GM21619 (cell line): ENCODE measurements around the gene UPP1.
"Not testable (repeated sequence)": the region's sequence is repeated elsewhere in the genome, so short reads cannot be mapped to it uniquely, and the experiment has no call there.

Experiments used
- ATAC-seq: cut with Tn5 transposase; IDR thresholded peaks from one replicate; pipeline ENCODE4 v1.9.1; 2021; ENCODE audit not compliant: unreplicated experiment

Gene UPP1

GRCh38 chr7:48110868-48111267 is 21.8 kb downstream of the UPP1 start:
- ATAC-seq: no peak

GRCh38 chr7:48111596-48111995 is 22.5 kb downstream of the UPP1 start:
- no peak for ATAC-seq

- no peak for ATAC-seq
These were observed 23.5 kb downstream of the UPP1 start for GRCh38 chr7:48112401-48113165.

GRCh38 chr7:48113275-48113674 is 24.2 kb downstream of the UPP1 start:
- no peak for ATAC-seq

- no peak for ATAC-seq
These were observed 25.1 kb downstream of the UPP1 start for GRCh38 chr7:48114115-48114514.

GRCh38 chr7:48114589-48114988 is 25.5 kb downstream of the UPP1 start:
- ATAC-seq: no peak

GRCh38 chr7:48116043-48116442 is 27.0 kb downstream of the UPP1 start:
- ATAC-seq: no peak

GRCh38 chr7:48118041-48118440 is 29.0 kb downstream of the UPP1 start:
- ATAC-seq: no peak

GRCh38 chr7:48120536-48120935 is 31.5 kb downstream of the UPP1 start:
- not testable (repeated sequence) for ATAC-seq

GRCh38 chr7:48126037-48126436 is 37.0 kb downstream of the UPP1 start:
- no peak for ATAC-seq

GRCh38 chr7:48130658-48131108 is 41.6 kb downstream of the UPP1 start:
- peak; percentile 86 for ATAC-seq

- no peak for ATAC-seq
These were observed 43.7 kb downstream of the UPP1 start for GRCh38 chr7:48132792-48133191.

- ATAC-seq: no peak
These were observed 50.4 kb downstream of the UPP1 start for GRCh38 chr7:48139459-48139858.

- no peak for ATAC-seq
These were observed 51.1 kb downstream of the UPP1 start for GRCh38 chr7:48140001-48140681.

GRCh38 chr7:48141521-48141920 is 52.5 kb downstream of the UPP1 start:
- ATAC-seq: no peak

- ATAC-seq: no peak
These were observed 55.3 kb downstream of the UPP1 start for GRCh38 chr7:48144291-48144768.

- no peak for ATAC-seq
These were observed 58.1 kb downstream of the UPP1 start for GRCh38 chr7:48147078-48147591.

GRCh38 chr7:48147690-48148089 is 58.6 kb downstream of the UPP1 start:
- not testable (repeated sequence) for ATAC-seq

GRCh38 chr7:48148311-48148710 is 59.2 kb downstream of the UPP1 start:
- ATAC-seq: no peak

- ATAC-seq: no peak
These were observed 60.0 kb downstream of the UPP1 start for GRCh38 chr7:48149058-48149457.

GRCh38 chr7:48150086-48150485 is 61.0 kb downstream of the UPP1 start:
- ATAC-seq: no peak

- ATAC-seq: no peak
These were observed 65.8 kb downstream of the UPP1 start for GRCh38 chr7:48154792-48155413.
